HPDE6-E6E7 (cell line): Measurements from ENCODE around the gene PON2.
"Not testable (repeated sequence)": the region's sequence is repeated elsewhere in the genome, so short reads cannot be mapped to it uniquely, and the experiment has no call there.

ENCODE experiments used
- DNase-seq: peaks from one replicate; pipeline ENCODE4 v3.0.0; 2011; ENCODE audit warnings: missing footprints; ENCODE audit errors: extremely low spot score

Gene PON2

GRCh38 chr7:95434557-95435421 is at the start of gene PON2:
TSS of gene PON2 (minus strand) at chr7:95435028. CDS start at chr7:95434951, 77 bp downstream.
- peak; percentile 81 for DNase-seq

- no peak for DNase-seq
Observed at GRCh38 chr7:95482424-95482823, 47.6 kb upstream of the PON2 start.

- no peak for DNase-seq
Observed at GRCh38 chr7:95481271-95482165, 46.7 kb upstream of the PON2 start.

GRCh38 chr7:95479992-95480624 is 45.3 kb upstream of the PON2 start:
- no peak for DNase-seq

- DNase-seq, result peak; percentile 12
Observed at GRCh38 chr7:95478272-95479037, 43.6 kb upstream of the PON2 start.

GRCh38 chr7:95476904-95477594 is 42.2 kb upstream of the PON2 start:
- DNase-seq, result peak; percentile 32

GRCh38 chr7:95476072-95476847 is 41.4 kb upstream of the PON2 start:
- DNase-seq, result no peak

GRCh38 chr7:95473276-95473985 is 38.6 kb upstream of the PON2 start:
- DNase-seq, result no peak

- no peak for DNase-seq
Observed at GRCh38 chr7:95472581-95473161, 37.8 kb upstream of the PON2 start.

GRCh38 chr7:95471071-95471470 is 36.2 kb upstream of the PON2 start:
- DNase-seq, result no peak

- peak; percentile 50 for DNase-seq
Observed at GRCh38 chr7:95470452-95470851, 35.6 kb upstream of the PON2 start.

- DNase-seq, result no peak
Observed at GRCh38 chr7:95469848-95470247, 35.0 kb upstream of the PON2 start.

- DNase-seq, result no peak
Observed at GRCh38 chr7:95469187-95469586, 34.4 kb upstream of the PON2 start.

GRCh38 chr7:95467912-95468607 is 33.2 kb upstream of the PON2 start:
- DNase-seq, result no peak

- not testable (repeated sequence) for DNase-seq
Observed at GRCh38 chr7:95460653-95461052, 25.8 kb upstream of the PON2 start.

- DNase-seq, result no peak
Observed at GRCh38 chr7:95457947-95458346, 23.1 kb upstream of the PON2 start.

GRCh38 chr7:95454438-95455045 is 19.7 kb upstream of the PON2 start:
- no peak for DNase-seq

- DNase-seq, result no peak
Observed at GRCh38 chr7:95446618-95447017, 11.8 kb upstream of the PON2 start.
